Measurements from ENCODE around the gene IDH1. TPM values are rescaled to one million over a fixed set of nuclear protein-coding genes. Genes with fewer than 3 reads are reported as not detected.

IDH1 gene
- total RNA-seq = 197 and 222 TPM in 2 replicates

DNA sequence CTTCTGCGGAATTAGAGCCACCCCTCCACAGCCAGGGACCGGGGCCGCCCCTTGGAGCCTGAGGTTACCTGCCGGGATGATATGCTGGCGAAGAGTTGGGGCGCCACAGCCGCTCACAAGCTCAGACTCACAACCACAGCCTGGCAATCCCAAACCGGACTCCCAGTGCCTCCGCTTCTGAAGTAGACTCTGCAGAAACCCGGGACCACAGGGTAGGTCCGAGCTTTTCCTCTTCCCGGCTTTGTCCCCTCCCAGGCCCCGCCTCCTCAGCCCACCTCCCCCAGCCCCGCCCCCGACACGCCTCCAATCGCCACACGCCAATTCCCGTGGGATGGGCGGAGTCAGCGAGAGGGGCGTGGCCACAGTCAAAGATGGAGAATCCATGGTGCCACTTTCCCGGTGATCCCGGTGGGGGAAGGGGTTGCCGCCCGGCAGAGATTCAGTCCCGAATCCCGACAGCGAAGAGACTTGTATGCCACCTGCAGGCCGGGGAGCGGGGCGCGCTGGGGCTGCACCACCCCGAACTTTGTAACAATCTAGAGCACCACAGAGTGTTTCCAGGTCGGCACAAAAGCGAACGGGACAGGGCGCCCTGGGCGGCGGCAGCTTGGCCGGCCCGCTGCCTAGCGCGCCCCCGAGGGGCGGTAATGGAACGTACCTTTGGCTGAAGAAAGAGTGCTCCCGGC lies at the start of gene IDH1:
Gene IDH1 (minus strand): TSS at position 201 of the 686 bp plus-strand sequence. CDS start 3,520 bp downstream, outside the sequence.

DNA sequence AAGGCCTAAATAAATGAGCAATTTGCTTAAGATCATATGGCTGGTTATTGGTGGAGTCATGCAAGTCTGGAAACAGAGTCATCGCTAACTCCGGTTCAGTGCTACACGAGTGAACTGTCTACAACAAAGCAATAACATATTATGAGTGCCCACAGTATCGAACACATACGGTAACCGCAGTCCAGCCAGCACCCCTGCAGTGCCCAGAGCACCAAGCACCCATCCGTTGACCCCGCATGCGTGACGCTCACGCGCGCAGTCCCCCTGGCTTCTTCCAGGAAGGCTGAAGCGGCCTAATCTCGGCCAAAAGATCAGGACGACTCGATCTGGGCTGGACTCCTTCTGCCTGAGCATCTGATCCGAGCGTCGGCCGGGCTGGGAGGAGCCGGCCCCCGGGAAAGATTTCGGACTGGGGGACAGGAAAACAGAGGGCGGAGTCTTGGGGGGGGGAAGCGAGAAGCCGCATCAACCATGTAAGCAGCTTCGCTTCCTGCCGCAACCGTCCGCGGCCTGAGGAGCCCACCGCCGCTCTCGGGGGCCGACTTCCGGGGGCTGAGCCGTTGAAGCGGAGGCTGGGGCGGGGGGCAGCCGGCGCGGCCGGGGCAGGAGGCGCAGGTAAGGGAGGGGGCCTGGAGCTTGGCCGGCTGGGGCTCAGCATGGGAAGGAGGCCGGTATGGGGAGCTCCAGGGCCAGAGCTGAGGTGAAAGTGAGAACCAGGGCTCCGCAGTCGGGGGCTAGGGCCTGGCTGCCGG lies 11.1 kb upstream of the IDH1 start, which contains the start of gene PIKFYVE:
Gene PIKFYVE (plus strand): TSS at position 455 of the 752 bp plus-strand sequence. CDS start 5,265 bp downstream, outside the sequence.

DNA sequence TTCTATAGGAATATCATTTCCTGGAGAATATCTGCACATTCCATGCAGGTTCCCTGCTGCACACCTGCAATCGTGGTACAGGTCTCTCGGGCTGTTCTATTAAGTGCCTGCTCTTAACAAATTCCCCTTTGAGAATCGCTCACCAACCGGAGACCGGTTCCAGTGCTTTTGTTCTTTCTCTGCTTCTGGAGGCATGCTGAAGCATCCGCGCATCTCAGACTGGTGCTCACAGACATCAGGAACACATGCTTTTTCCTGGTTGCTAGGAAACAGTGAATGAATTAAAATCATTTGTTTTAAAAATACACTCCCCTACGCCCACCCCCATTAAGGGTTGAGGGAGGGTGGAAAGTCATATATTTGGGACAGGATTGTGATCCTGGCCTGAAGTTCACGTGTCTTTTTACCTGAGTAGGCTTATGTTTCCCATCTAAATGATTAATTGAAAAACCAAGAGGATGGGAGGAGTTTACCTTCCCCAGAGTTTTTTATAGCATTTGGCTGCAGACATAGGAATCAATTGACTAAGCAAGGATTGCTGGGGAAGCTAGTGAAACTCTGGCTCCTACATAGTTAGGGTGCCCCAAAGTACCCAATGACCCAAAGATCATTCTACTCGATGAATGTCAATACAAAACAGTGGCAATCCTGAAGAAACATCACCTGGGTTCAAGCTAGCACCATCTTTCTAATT lies 64.9 kb downstream of the IDH1 start, which contains the start of gene C2orf80:
Gene C2orf80 (minus strand): TSS at position 221 of the 694 bp plus-strand sequence. CDS start 3,044 bp downstream, outside the sequence.

Other genes starting within 250 kb of the IDH1 start
- gene PLEKHM3, start 229.5 kb downstream of the IDH1 start, total RNA-seq = 16.8 and 17.5 TPM in 2 replicates
- gene CRYGD, start 130.5 kb downstream of the IDH1 start, total RNA-seq = not detected in 2 replicates
- not detected in 2 replicates for gene CRYGC, start 125.2 kb downstream of the IDH1 start, total RNA-seq
- gene CRYGB, start 108.9 kb downstream of the IDH1 start, total RNA-seq = not detected in 2 replicates
- not detected in 2 replicates for gene CRYGA, start 91.5 kb downstream of the IDH1 start, total RNA-seq
- not detected in 2 replicates for gene C2orf80, start 65.0 kb downstream of the IDH1 start, total RNA-seq
- gene PIKFYVE, start 11.2 kb upstream of the IDH1 start, total RNA-seq = 55.0 and 64.3 TPM in 2 replicates
- gene PTH2R, start 151.7 kb upstream of the IDH1 start, total RNA-seq = 0.11 and 0.13 TPM in 2 replicates

Data from articular chondrocyte of knee joint (primary cell).